Dedifferentiated amniotic fluid mesenchymal stem cell (primary cell): ENCODE results near the gene CLOCK.
A peak's percentile ranks its signal among the peaks of the same experiment; 100 is the strongest.

Source experiments
- DNase-seq: peaks from one replicate; pipeline ENCODE4 v3.0.0-alpha.2; 2016; ENCODE audit errors: extremely low spot score

Gene CLOCK

GRCh38 chr4:55411621-55412020, 135.1 kb downstream of the CLOCK start:
- no peak for DNase-seq

DNA sequence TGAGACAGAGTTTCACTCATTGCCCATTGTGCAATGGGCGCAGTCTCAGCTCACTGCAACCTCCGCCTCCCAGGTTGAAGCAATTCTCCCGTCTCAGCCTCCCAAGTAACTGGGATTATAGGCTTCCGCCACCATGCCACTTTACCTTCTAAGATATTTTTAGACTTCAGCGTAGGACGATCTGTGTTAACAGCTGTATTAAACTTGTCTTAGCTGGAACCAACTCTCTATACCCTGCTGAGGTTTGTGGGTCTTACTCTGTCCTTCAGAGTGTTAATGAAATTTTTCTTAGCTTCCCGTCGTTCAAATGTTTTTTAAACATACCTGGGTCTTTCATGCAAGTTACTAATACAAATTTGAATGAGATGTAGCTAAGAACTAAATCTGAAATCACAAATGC, 136.3 kb downstream of the CLOCK start:
- no peak for DNase-seq

DNA sequence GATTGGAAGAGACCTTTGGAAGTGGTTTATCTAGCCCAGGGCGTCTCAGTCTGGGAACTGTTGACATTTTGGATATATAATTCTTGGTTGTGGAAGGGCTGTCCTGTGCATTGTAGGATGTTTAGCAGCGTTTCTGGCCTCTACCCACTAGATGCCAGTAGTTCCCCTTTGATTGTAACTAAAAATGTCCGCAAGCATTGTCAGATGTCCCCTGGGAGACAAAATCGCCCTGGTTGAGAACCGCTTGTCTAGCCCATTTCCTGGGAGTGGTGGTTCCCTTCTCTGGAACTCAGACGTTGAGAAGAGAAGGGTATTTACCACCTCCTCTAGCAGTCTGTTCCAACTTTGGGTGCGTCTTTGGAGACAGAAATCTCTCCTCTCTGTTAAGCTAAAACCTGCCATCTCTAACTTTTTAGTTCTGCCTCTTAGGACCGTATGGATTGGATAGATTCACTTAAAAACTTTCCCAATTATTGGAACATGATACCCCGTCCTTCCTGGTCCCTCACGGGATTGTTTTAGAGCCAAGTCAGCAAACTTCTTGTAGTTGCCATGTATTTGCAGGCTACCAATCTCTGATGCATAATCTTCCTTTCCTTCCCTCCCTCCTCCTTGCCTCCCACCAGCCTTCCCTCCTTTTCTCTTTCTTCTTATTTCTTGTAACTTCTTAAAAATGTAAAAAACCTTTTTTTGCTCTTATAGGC, 137.1 kb downstream of the CLOCK start:
- DNase-seq = no peak

GRCh38 chr4:55407764-55408163, 138.9 kb downstream of the CLOCK start:
- DNase-seq = no peak

DNA sequence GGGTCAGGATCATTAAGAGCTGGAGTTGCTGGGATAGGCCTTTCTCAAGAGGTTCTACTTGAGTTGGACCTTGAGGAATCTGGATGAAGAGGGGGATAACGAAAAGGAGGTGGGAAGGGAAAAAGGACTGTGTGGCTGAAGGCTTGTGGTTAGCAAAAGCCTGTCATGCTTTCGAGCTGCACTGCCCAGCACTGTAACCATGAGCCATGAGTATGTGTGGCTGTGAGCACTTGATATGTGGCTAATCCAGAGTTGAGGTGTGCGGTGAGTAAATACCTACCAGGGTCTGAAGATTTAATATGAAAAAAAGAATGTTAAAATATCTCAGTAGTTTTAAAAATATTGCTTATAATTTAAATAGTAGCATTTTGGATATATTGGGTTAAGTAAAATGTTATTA, 139.6 kb downstream of the CLOCK start:
- DNase-seq = no peak

- no peak for DNase-seq
Measured at GRCh38 chr4:55406545-55406944, 140.2 kb downstream of the CLOCK start.

- DNase-seq = no peak
Measured at GRCh38 chr4:55405073-55405472, 141.6 kb downstream of the CLOCK start.

DNA sequence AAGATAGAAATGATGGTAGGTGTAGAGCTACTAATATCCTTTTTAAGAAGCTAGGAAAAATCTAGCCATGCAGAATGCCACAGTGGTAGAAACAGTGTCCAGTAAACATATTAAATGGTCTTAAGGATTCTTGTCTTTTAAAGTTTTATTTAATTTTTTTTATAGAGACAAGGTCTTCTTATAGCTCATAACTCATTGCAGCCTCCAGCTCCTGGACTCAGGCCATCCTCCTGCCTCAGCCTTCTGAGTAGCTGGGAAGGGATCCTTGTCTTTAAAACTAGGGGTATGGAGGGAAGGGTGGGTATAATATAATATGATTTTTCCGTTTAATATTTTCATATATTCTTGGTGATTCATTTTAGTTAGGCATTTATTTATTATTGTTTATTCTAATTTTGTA, 147.1 kb downstream of the CLOCK start:
- DNase-seq = no peak

GRCh38 chr4:55398966-55399365, 147.7 kb downstream of the CLOCK start:
- DNase-seq = no peak

DNA sequence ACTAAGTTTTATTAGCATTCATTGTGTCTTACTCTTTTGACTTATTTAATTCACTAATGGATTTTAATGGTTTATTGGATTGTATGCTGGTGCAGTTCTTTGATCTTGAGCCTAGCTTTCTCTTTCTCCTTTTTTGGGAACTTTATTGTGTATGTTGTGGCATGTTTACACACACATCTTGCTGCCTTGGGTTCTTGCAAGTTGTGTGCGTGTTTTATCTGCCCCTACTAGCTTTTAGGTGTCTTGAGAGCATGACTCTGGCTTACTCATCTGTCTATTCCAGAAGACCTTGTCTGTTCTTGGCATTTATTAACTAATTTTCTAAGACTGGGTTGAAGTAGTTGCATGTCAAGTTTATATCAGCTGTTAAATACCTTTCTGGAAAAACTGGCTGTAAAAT, 148.2 kb downstream of the CLOCK start:
- no peak for DNase-seq

GRCh38 chr4:55397520-55398321, 149.0 kb downstream of the CLOCK start:
- peak; percentile 48 for DNase-seq

- no peak for DNase-seq
Measured at GRCh38 chr4:55397126-55397436, 149.6 kb downstream of the CLOCK start.

GRCh38 chr4:55396308-55397125, 150.2 kb downstream of the CLOCK start:
- DNase-seq = peak; percentile 47

- peak; percentile 72 for DNase-seq
Measured at GRCh38 chr4:55395529-55396307, 151.0 kb downstream of the CLOCK start, which contains the start of gene TMEM165. Gene TMEM165 (plus strand): TSS chr4:55395957. CDS start chr4:55396190, 233 bp downstream.

GRCh38 chr4:55395218-55395528, 151.5 kb downstream of the CLOCK start:
- no peak for DNase-seq

DNA sequence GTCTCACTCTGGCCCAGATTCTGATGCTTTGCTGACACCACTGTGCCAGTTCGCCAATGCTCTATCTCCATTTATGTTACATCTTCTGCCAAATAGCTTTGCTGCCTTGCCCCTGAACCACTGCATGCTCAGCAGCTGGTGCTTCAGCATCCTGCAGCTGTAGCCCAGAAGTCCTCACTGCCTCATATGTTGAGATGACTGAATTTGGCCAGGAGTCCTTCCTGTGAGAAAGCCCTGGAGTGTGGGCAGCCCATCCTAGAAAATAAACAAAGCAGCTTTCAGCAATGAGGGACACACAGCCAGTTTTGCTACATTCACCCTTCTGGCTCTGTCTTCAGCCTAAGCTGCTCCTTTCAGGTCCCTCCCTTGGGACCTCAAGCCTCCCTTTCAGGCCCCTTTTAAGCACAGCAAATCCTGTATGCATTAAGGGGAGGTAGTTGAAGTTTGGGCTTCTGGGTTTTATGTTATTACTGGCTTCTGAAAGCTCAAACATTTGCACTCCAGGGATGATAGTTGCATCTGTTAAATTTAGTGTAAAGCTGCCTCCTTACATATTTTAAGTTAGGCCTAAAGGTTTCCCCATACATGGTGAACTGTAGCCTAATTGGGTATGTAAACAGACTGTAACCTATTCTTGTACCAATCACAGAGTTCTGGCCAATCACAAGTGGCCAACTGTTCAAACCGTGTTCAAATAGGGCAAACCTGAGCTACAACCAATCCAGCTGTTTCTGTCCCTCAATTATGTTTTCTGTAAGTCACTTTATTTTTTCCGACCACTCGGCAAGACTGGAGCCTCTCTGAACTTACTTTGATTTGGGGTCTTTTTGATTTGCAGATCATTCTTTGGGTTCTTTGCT, 153.0 kb downstream of the CLOCK start:
- DNase-seq = peak; percentile 15

- no peak for DNase-seq
Measured at GRCh38 chr4:55386840-55387239, 159.9 kb downstream of the CLOCK start.

DNA sequence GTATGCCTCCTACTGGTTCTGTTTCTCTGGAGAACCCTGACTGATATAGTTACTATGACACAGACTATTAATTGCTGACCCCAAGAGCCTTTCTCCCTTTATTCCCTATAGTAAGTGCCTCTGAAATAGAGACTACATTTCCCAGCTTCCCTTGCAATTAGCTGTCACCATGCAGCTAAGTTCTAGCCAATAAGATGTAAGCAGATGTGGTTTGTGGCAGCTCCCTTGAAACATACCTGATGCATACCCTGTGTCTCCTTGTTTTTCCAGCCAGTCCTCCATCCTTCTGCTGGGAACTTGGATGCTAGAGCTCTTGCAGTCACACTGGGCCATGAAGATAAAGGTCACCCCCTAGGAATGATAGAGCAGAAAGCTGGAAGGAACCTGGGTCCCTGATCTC, 160.6 kb downstream of the CLOCK start:
- DNase-seq = no peak

DNA sequence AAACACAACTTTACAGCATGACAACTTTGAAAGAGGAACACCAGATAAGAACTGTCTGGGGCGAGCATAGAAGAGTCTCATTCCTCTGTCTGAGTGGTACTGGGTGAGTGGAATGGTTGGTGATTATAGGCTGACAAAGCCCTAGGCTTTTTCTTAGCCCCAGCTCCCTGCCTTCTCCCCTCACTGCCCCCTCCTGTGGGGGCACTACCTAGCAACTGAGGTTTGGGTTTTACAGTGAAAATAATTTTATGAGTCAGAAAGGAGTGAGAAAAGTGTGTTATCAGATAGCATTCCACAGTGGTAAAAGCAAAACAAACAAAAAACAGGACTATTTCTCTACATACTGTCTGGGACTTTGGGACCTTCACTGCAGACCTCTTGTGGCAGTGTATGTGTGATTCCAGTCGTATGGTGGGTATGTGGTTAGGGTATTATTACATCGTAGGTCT, 161.5 kb downstream of the CLOCK start:
- DNase-seq = no peak

DNA sequence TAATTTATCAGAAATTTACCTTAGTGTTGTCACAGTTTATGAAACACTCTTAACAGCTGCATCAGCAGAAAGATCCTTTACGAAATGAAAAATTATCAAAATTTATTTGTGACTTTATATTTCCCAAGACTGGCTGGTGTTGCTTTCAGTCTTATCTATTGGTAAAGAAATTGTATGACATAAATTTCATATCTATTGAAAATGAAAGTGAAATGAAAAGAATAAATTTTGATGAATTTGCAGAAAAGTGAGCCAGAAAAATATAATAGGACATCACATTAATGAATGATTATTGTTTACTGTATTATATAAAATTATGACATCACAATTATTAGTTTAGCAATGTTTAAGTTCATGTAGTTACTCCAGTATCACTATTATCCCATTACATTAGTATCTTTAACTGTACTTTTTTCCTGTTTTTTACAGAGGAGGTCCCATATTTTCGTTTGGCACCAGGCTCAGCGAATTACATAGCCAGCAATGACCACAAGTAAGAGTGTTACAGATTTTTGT, 164.2 kb downstream of the CLOCK start:
- no peak for DNase-seq

- DNase-seq = no peak
Measured at GRCh38 chr4:55381502-55381901, 165.2 kb downstream of the CLOCK start.
